ENCODE measurements around the gene MAGEE1.

DNA sequence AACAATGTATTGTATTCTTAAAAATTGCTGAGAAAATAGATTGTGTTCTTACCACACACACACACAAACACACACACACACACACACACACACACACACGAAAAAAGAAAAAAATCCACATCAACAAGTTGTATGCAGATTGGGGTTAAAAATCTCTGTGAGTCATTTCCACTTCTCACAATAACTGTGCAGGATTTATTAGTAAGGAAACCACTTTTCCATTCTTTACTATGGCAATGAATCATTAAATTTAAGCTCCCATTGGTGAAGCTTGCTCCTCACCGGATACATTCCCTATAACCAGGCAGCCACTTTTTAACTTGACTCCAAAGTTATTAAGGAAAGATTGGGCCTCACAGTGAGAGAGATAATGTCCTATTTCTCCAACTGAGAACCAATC is 19.7 kb upstream of the MAGEE1 start:
- TF ChIP-seq EP300 (IDR thresholded peaks at IDR 0.05; ENCODE audit: borderline replicate concordance) (no peak), TAF1 (IDR thresholded peaks at IDR 0.05; ENCODE audit: low read depth) (no peak), RAD21 (IDR thresholded peaks at IDR 0.05; ENCODE audit: low read depth) (no peak), REST (IDR thresholded peaks at IDR 0.05; ENCODE audit: low read depth) (no peak), ZBTB7A (IDR thresholded peaks at IDR 0.05; ENCODE audit: low read depth) (no peak), YY1 (IDR thresholded peaks at IDR 0.05; ENCODE audit: low read depth) (no peak), EGR1 (IDR thresholded peaks at IDR 0.05) (no peak)
- TF ChIP-seq, protein P1, sequence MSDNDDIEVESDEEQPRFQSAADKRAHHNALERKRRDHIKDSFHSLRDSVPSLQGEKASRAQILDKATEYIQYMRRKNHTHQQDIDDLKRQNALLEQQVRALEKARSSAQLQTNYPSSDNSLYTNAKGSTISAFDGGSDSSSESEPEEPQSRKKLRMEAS (IDR thresholded peaks at IDR 0.05): no peak

Data from Ishikawa (cell line).